Ovary (tissue), 9 donors: ENCODE data around the gene OR52I1. TPM values are rescaled to one million over a fixed set of nuclear protein-coding genes. Genes with fewer than 3 reads are reported as not detected.
A peak's percentile ranks its signal among the peaks of the same experiment; 100 is the strongest.

ENCODE experiments used
- DNase-seq, 5 donors: peaks; one replicate each; pipeline ENCODE4 v3.0.0-alpha.2; 2019 to 2020
- H3K27ac ChIP-seq, 2 donors: fragments of 200-600 bp; one replicate each; pipeline versions ENCODE4 v1.5.1 to v1.8.0; 2019 to 2022
- H3K27me3 ChIP-seq: fragments of 200-600 bp; one replicate; pipeline ENCODE4 v1.8.0; 2022
- H3K36me3 ChIP-seq: fragments of 200-600 bp; sonication (generic); one replicate; pipeline ENCODE4 v1.5.1; 2019
- H3K4me1 ChIP-seq: one replicate; pipeline ENCODE4 v1.8.1; 2013; ENCODE audit warnings: mild to moderate bottlenecking, moderate library complexity; ENCODE audit not compliant: insufficient read depth
- H3K4me3 ChIP-seq: fragments of 200-600 bp; sonication (generic); one replicate; pipeline ENCODE4 v1.5.1; 2017
- H3K9me3 ChIP-seq, 2 donors: fragments of 200-600 bp in 1 of 2; sonication (generic) in 1 of 2; one replicate each; pipeline versions ENCODE4 v1.5.1 to v1.8.1; 2013 to 2019; ENCODE audit warnings: mild to moderate bottlenecking in 1 of 2, moderate library complexity in 1 of 2
- EP300 ChIP-seq: sonication (generic); formaldehyde crosslinking; IDR thresholded peaks from one replicate; pipeline ENCODE4 v1.6.1; 2017; ENCODE audit warnings: antibody characterized with exemption
- POLR2A ChIP-seq: fragments of 450-650 bp; IDR thresholded peaks from one replicate; pipeline ENCODE4 v1.6.1; 2017; ENCODE audit warnings: antibody characterized with exemption, mild to moderate bottlenecking, moderate library complexity
- WGBS, 3 donors: extraction: QIAGEN DNeasy Blood & Tissue Kit in 1 of 3; methylation state at CpG; one replicate each; pipeline versions ENCODE4 v1.1.5 to v1.1.7; 2013 to 2017; 5-methylcytosine and 5-hydroxymethylcytosine counted together
- intact Hi-C, 4 donors: fragments of 100-400 bp; cut with DNase I; formaldehyde crosslinking; loops; one replicate each; pipeline versions ENCODE4 v1.11.0 to v1.15.1; 2022 to 2023
- polyA plus RNA-seq, 2 donors: library from polyadenylated mRNA; stranded (reverse); fragments of 200-250 nt in 1 of 2; fragments of 350-450 nt in 1 of 2; fragmentation: Illumina TruSeq in 1 of 2; extraction: RNeasy Lipid Tissue Mini Kit (QIAGEN cat#74804) in 1 of 2; gene quantifications; one replicate each; pipeline ENCODE4 v1.2.3, GENCODE V29; 2013 to 2014
- total RNA-seq, 7 donors: library from RNA; depleted of rRNA in 2 of 7; stranded (reverse); fragments of >200 nt in 2 of 7; fragmentation: NEBNext Ultra II Directional in 3 of 7; extraction: Animal tissue kit (Norgen Biotek cat#: 25700) in 3 of 7; gene quantifications; one replicate each; pipeline versions ENCODE4 v1.1.0 to v1.2.4, GENCODE V29; 2016 to 2023
- TF ChIP-seq, protein P1 (sequence below), 3 donors: fragments of 450-650 bp in 2 of 3; fragments of 200-600 bp in 1 of 3; IDR thresholded peaks; one replicate each; pipeline versions ENCODE4 v1.5.1 to v1.8.0; 2016 to 2022; ENCODE audit warnings: antibody characterized with exemption in 3 of 3, mild to moderate bottlenecking in 1 of 3
- donor health status: DM: no; HTN: no; CAD: no; lungs with moderate emphysema.
- donor health status: DM: no; HTN: no; CAD: no.
- donor health status: Bipolar disorder and iron deficiency.
- donor health status: DM: yes; HTN: yes; CAD: no.
- donor health status: DM: no; HTN: no; CAD: no.
- donor health status: DM: yes; HTN: yes; CAD: no.

The OR52I1 gene
- total and polyA plus RNA-seq, 9 donors: not detected

DNA sequence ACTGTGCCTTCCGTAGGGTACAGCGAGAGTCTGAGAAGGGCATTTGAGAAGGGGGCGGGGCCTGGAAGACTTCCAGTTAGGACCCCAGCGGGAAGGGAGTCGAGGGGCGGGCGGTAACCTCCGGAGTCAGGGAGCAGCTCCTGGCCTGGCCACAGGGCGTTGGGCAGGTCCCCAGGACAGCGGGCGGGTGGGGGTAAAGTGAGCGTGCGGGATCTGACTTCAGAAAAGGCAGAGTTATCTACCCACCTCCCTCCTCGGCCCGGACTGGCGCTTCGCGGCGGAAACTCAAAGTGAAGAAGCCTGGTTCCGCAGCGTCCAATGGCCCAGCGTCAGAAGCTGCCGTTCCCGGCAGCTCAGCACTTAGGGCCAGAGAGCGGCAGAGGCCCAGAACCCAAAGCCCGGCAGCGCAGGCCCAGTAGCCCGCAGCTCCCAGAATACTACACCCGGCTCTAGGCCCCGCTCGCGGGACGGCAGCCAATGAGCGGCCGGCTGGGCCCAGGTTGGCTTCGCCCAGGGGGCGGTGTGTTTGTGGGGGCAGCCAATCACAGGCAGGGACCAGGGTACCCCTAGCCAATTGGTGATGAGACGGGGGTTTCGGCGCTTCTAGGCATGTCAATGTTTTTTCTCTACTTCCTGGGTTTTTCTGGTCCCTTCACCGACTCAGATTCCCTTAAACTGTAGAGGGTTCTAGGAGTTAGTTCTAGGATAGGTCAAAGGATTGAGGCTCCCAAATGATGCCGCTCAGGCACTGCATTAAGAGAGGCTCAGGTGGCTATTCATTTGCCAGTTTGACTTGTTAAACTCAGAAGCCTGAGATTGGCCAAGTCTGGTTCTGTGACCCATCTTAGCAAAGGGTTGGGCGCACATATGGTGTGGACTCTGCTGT is 14.2 kb downstream of the OR52I1 start, which contains the start of gene TRIM68:
TRIM68 (minus strand) TSS at position 451 of the 886 bp plus-strand sequence. CDS start 2,727 bp downstream, outside the sequence.
- no peaks in the 10 kb centered on the region for H3K9me3 ChIP-seq
- peak within 1 kb of the TSS; percentile 53 for H3K4me3 ChIP-seq
- intact Hi-C loops: no loop called here
- H3K36me3 ChIP-seq: no peaks in the 10 kb centered on the region
- peak; percentile 95 to 98 (median 96) for DNase-seq
- H3K4me1 ChIP-seq: peaks cover 6% of the 10 kb centered on the region
- 4 to 5% (median 4%) methylated on average over 37 to 43 of the region's 43 CpGs for WGBS, 3 donors
- TF ChIP-seq EP300 (no peak), POLR2A (peak; percentile 66)
- TF ChIP-seq, protein P1, sequence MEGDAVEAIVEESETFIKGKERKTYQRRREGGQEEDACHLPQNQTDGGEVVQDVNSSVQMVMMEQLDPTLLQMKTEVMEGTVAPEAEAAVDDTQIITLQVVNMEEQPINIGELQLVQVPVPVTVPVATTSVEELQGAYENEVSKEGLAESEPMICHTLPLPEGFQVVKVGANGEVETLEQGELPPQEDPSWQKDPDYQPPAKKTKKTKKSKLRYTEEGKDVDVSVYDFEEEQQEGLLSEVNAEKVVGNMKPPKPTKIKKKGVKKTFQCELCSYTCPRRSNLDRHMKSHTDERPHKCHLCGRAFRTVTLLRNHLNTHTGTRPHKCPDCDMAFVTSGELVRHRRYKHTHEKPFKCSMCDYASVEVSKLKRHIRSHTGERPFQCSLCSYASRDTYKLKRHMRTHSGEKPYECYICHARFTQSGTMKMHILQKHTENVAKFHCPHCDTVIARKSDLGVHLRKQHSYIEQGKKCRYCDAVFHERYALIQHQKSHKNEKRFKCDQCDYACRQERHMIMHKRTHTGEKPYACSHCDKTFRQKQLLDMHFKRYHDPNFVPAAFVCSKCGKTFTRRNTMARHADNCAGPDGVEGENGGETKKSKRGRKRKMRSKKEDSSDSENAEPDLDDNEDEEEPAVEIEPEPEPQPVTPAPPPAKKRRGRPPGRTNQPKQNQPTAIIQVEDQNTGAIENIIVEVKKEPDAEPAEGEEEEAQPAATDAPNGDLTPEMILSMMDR (IDR thresholded peaks at IDR 0.05): no peak
- H3K27me3 ChIP-seq: no peaks in the 10 kb centered on the region
- peak within 1 kb of the TSS; percentile 5 to 86 for H3K27ac ChIP-seq

DNA sequence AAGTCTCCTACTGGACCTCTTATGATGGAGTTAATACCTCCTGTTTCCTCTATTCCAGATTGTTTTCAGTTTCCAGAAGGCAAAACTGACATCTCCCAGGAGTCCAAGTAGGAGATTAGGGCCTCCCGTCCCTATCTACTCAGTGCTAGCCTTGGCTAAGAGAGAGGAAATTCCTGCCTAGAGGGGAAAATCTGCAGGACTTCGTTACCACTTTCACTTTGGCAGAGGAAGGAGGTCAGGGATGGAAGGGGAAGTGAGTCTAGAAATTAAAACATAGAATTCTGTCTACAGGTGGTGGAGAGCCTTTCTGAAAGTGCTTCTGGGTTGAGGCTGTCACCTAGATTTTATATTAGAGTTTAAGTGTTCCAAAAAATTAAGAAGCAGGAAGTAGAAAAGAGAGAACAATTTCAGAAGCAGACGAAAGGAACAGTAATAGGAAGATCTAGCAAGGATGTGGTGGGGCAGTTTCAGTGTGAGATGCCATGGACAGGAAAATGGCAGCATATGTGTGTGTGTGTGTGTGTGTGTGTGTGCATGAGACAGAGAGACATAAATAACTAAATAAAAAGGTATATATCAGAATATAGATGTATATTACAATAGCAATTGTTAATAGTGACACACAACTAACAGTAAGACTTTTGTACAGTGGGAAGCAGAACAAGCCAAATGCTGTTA is 16.6 kb downstream of the OR52I1 start:
- H3K36me3 ChIP-seq: no peaks in the 10 kb centered on the region
- peak overlapping the region; percentile 3 to 14 for H3K27ac ChIP-seq
- no peaks in the 10 kb centered on the region for H3K27me3 ChIP-seq
- 12 to 20% (median 18%) methylated on average over 3 of the region's 3 CpGs for whole genome bisulfite sequencing, 3 donors
- no peak for DNase-seq
- intact Hi-C loops: no loop called here
- H3K9me3 ChIP-seq: no peaks in the 10 kb centered on the region
- H3K4me3 ChIP-seq: peak overlapping the region; percentile 4
- TF ChIP-seq EP300 (no peak), POLR2A (no peak)
- TF ChIP-seq, protein P1 (IDR thresholded peaks at IDR 0.05): no peak
- peaks cover 6% of the 10 kb centered on the region for H3K4me1 ChIP-seq

DNA sequence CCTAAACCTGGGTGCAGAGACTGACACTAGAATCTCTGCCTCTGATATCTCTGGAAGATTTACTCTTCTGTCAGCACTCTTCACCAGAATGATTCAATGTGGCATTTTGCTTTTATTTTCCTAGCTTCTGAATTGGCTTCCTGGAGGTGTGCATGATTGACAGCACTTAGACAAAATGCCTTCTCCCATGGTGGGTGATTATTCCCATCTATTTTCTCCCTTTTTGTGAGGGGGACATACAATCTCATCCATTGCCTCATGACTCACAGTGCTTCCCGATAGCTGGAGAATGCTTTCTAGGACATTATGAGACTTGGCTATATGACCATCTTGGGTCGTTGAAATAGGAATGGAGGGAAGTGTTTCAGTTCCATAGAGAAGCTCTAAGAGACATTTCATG is 18.1 kb downstream of the OR52I1 start:
- H3K27ac ChIP-seq: no peak overlapping the region
- no peaks in the 10 kb centered on the region for H3K9me3 ChIP-seq
- no peaks in the 10 kb centered on the region for H3K27me3 ChIP-seq
- 88 to 91% (median 89%) methylated on average over 2 of the region's 2 CpGs for WGBS, 3 donors
- no peak for TF ChIP-seq POLR2A
- TF ChIP-seq EP300: no peak
- TF ChIP-seq, protein P1 (IDR thresholded peaks at IDR 0.05): no peak
- no peaks in the 10 kb centered on the region for H3K36me3 ChIP-seq
- no peak overlapping the region for H3K4me3 ChIP-seq
- peaks cover 2% of the 10 kb centered on the region for H3K4me1 ChIP-seq
- intact Hi-C loops: no loop called here
- DNase-seq: no peak

DNA sequence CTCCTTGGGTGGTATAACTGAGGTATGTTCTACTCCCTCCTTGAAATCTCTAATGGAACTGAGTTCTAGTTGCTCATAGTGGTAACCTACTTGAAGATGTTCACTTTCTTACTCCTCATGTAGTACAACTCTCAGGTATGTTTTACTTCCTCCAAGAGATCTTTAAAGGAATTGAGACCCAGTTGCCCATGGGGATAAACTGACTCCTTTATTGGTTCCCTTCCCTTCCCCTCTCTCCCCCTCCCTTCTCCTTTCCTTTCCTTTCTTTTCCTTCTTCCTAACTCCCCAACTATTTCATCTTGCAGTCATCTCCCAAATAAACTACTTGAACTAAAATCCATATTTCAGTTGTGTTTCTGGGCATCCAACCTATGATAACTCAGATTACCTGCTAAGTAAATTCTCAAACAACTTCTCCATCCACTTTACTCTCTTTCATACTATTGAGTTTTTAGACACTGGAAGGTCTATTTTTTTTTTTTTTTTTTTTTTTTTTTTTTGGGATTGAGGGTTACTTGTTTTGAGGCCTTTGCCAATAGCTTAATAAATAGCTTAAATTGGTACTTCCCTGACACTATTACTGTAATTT is 22.1 kb downstream of the OR52I1 start:
- Histone ChIP-seq H3K9me3 (no peaks in the 10 kb centered on the region), H3K4me1 (no peaks in the 10 kb centered on the region), H3K4me3 (no peak overlapping the region), H3K36me3 (no peaks in the 10 kb centered on the region), H3K27ac (no peak overlapping the region), H3K27me3 (no peaks in the 10 kb centered on the region)
- intact Hi-C loops: no loop called here
- TF ChIP-seq, protein P1 (IDR thresholded peaks at IDR 0.05): no peak
- TF ChIP-seq POLR2A (no peak), EP300 (no peak)
- no peak for DNase-seq
